Measurements from ENCODE around the gene ZFAND3.

ZFAND3 gene

GRCh38 chr6:38004908-38005307 is 185.4 kb downstream of the ZFAND3 start:
- DNase-seq, result no peak

GRCh38 chr6:38011937-38012336 is 192.4 kb downstream of the ZFAND3 start:
- Histone ChIP-seq H3K36me3 (ENCODE audit: control insufficient read depth, insufficient read depth, low read length) (no peaks in the 10 kb centered on the region), H3K4me1 (ENCODE audit: control insufficient read depth, insufficient read depth, low read length, poor library complexity, severe bottlenecking) (no peaks in the 10 kb centered on the region), H3K27me3 (replicated peaks; ENCODE audit: control insufficient read depth, insufficient read depth, low read length, poor library complexity, severe bottlenecking) (no peaks in the 10 kb centered on the region), H3K9me3 (ENCODE audit: control insufficient read depth, low read length) (peaks cover 6% of the 10 kb centered on the region), H3K27ac (ENCODE audit: insufficient read depth, low read length, poor library complexity, severe bottlenecking) (no peak overlapping the region), H3K4me3 (ENCODE audit: insufficient read depth, low read depth, low read length, poor library complexity, severe bottlenecking) (no peak overlapping the region)
- DNase-seq, result no peak

More at GRCh38 chr6:38004908-38005307, 185.4 kb downstream of the ZFAND3 start:
- no peaks in the 10 kb centered on the region for H3K36me3 ChIP-seq (ENCODE audit: control insufficient read depth, insufficient read depth, low read length)
- no peaks in the 10 kb centered on the region for H3K27me3 ChIP-seq (replicated peaks; ENCODE audit: control insufficient read depth, insufficient read depth, low read length, poor library complexity, severe bottlenecking)
- H3K9me3 ChIP-seq (ENCODE audit: control insufficient read depth, low read length), result peaks cover under 1% of the 10 kb centered on the region
- no peaks in the 10 kb centered on the region for H3K4me1 ChIP-seq (ENCODE audit: control insufficient read depth, insufficient read depth, low read length, poor library complexity, severe bottlenecking)
- no peak overlapping the region for H3K4me3 ChIP-seq (ENCODE audit: insufficient read depth, low read depth, low read length, poor library complexity, severe bottlenecking)
- H3K27ac ChIP-seq (ENCODE audit: insufficient read depth, low read length, poor library complexity, severe bottlenecking), result no peak overlapping the region

DNA sequence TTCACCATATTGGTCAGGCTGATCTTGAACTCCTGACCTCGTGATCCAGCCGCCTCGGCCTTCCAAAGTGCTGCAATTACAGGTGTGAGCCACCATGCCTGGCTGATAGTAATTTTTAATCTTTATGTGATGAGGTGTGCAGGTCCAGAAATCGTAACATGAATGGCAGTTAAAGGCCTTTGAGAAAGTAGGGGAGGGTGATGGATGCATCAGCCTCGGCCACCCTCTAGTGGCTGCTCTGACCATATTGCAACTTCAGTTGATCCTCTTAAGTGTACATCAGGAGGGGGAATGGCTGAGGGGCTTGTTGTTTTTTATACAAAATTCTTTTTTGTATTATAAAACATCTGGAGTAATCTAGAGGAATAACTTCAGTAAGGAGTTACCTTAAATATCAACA is 193.0 kb downstream of the ZFAND3 start:
- no peak for DNase-seq

GRCh38 chr6:38015341-38015740 is 195.8 kb downstream of the ZFAND3 start:
- DNase-seq, result no peak
- Histone ChIP-seq H3K9me3 (ENCODE audit: control insufficient read depth, low read length) (peaks cover under 1% of the 10 kb centered on the region), H3K36me3 (ENCODE audit: control insufficient read depth, insufficient read depth, low read length) (no peaks in the 10 kb centered on the region), H3K27me3 (replicated peaks; ENCODE audit: control insufficient read depth, insufficient read depth, low read length, poor library complexity, severe bottlenecking) (no peaks in the 10 kb centered on the region), H3K4me3 (ENCODE audit: insufficient read depth, low read depth, low read length, poor library complexity, severe bottlenecking) (no peak overlapping the region), H3K4me1 (ENCODE audit: control insufficient read depth, insufficient read depth, low read length, poor library complexity, severe bottlenecking) (no peaks in the 10 kb centered on the region), H3K27ac (ENCODE audit: insufficient read depth, low read length, poor library complexity, severe bottlenecking) (no peak overlapping the region)

More for the DNA sequence above, 193.0 kb downstream of the ZFAND3 start:
- no peaks in the 10 kb centered on the region for H3K4me1 ChIP-seq (ENCODE audit: control insufficient read depth, insufficient read depth, low read length, poor library complexity, severe bottlenecking)
- no peaks in the 10 kb centered on the region for H3K36me3 ChIP-seq (ENCODE audit: control insufficient read depth, insufficient read depth, low read length)
- H3K9me3 ChIP-seq (ENCODE audit: control insufficient read depth, low read length), result peaks cover 6% of the 10 kb centered on the region
- no peak overlapping the region for H3K27ac ChIP-seq (ENCODE audit: insufficient read depth, low read length, poor library complexity, severe bottlenecking)
- no peak overlapping the region for H3K4me3 ChIP-seq (ENCODE audit: insufficient read depth, low read depth, low read length, poor library complexity, severe bottlenecking)
- no peaks in the 10 kb centered on the region for H3K27me3 ChIP-seq (replicated peaks; ENCODE audit: control insufficient read depth, insufficient read depth, low read length, poor library complexity, severe bottlenecking)

GRCh38 chr6:38016824-38017223 is 197.3 kb downstream of the ZFAND3 start:
- Histone ChIP-seq H3K27ac (ENCODE audit: insufficient read depth, low read length, poor library complexity, severe bottlenecking) (no peak overlapping the region), H3K36me3 (ENCODE audit: control insufficient read depth, insufficient read depth, low read length) (no peaks in the 10 kb centered on the region), H3K27me3 (replicated peaks; ENCODE audit: control insufficient read depth, insufficient read depth, low read length, poor library complexity, severe bottlenecking) (no peaks in the 10 kb centered on the region), H3K4me1 (ENCODE audit: control insufficient read depth, insufficient read depth, low read length, poor library complexity, severe bottlenecking) (no peaks in the 10 kb centered on the region), H3K9me3 (ENCODE audit: control insufficient read depth, low read length) (no peaks in the 10 kb centered on the region), H3K4me3 (ENCODE audit: insufficient read depth, low read depth, low read length, poor library complexity, severe bottlenecking) (no peak overlapping the region)
- no peak for DNase-seq

DNA sequence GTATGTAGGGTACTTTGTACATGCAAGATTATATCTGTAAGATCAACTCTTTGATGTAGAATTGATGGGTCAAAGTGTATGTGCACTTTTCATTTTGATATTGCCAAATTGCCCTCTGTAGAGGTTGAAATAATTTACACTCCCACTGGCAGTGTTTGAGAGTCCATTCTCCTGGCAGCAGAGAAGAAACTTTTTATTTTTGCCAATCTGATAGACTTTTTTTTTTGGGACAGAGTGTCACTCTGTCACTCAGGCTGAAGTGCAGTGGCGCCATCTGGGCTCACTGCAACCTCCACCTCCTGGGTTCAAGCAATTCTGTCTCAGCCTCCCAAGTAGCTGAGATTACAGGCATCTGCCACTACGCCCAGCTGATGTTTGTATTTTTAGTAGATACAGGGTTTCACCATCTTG is 199.2 kb downstream of the ZFAND3 start:
- Histone ChIP-seq H3K36me3 (ENCODE audit: control insufficient read depth, insufficient read depth, low read length) (no peaks in the 10 kb centered on the region), H3K4me3 (ENCODE audit: insufficient read depth, low read depth, low read length, poor library complexity, severe bottlenecking) (no peak overlapping the region), H3K27me3 (replicated peaks; ENCODE audit: control insufficient read depth, insufficient read depth, low read length, poor library complexity, severe bottlenecking) (no peaks in the 10 kb centered on the region), H3K9me3 (ENCODE audit: control insufficient read depth, low read length) (no peaks in the 10 kb centered on the region), H3K27ac (ENCODE audit: insufficient read depth, low read length, poor library complexity, severe bottlenecking) (no peak overlapping the region), H3K4me1 (ENCODE audit: control insufficient read depth, insufficient read depth, low read length, poor library complexity, severe bottlenecking) (no peaks in the 10 kb centered on the region)
- no peak for DNase-seq

DNA sequence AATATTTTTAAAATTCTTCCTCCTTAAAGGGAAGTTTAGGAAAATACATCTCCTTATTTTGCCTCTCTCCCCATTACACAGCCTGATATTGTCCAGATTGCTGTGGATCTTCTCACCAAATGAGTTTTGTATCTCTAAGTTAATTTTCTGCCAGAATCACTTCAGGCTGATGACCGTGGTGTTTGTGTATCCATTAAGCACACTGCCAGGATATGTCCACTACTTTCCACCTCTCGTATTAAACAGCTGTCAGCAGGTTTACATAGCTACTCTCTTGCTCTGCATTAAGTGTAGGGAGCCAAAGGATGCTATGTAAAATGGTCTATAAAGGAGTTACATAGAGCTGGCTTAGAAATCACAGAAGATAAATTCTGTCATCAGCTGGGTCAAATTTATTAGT is 201.1 kb downstream of the ZFAND3 start:
- Histone ChIP-seq H3K36me3 (ENCODE audit: control insufficient read depth, insufficient read depth, low read length) (no peaks in the 10 kb centered on the region), H3K27me3 (replicated peaks; ENCODE audit: control insufficient read depth, insufficient read depth, low read length, poor library complexity, severe bottlenecking) (no peaks in the 10 kb centered on the region), H3K4me1 (ENCODE audit: control insufficient read depth, insufficient read depth, low read length, poor library complexity, severe bottlenecking) (no peaks in the 10 kb centered on the region), H3K9me3 (ENCODE audit: control insufficient read depth, low read length) (no peaks in the 10 kb centered on the region), H3K27ac (ENCODE audit: insufficient read depth, low read length, poor library complexity, severe bottlenecking) (no peak overlapping the region), H3K4me3 (ENCODE audit: insufficient read depth, low read depth, low read length, poor library complexity, severe bottlenecking) (no peak overlapping the region)
- no peak for DNase-seq

DNA sequence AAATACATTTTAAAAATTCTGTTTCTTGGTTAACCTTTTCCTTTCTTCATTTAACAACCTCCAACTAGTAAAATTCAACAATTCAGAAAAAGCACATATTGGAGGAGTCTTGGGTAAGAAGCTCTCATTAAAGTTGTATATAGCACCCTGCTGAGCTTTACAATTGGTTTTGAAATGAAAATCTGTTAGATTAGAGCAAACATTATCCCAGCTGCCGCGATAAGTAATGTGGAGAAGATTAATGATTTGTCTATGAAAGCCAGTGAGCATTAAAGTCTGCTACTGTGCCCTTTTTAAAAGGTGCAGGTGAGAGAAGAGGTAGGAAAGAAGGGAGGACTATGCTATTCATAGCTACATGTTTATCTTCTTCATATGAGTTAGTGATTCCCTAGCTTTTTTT is 201.5 kb downstream of the ZFAND3 start:
- Histone ChIP-seq H3K27me3 (replicated peaks; ENCODE audit: control insufficient read depth, insufficient read depth, low read length, poor library complexity, severe bottlenecking) (no peaks in the 10 kb centered on the region), H3K4me1 (ENCODE audit: control insufficient read depth, insufficient read depth, low read length, poor library complexity, severe bottlenecking) (no peaks in the 10 kb centered on the region), H3K9me3 (ENCODE audit: control insufficient read depth, low read length) (no peaks in the 10 kb centered on the region), H3K36me3 (ENCODE audit: control insufficient read depth, insufficient read depth, low read length) (no peaks in the 10 kb centered on the region), H3K27ac (ENCODE audit: insufficient read depth, low read length, poor library complexity, severe bottlenecking) (no peak overlapping the region), H3K4me3 (ENCODE audit: insufficient read depth, low read depth, low read length, poor library complexity, severe bottlenecking) (no peak overlapping the region)
- no peak for DNase-seq

DNA sequence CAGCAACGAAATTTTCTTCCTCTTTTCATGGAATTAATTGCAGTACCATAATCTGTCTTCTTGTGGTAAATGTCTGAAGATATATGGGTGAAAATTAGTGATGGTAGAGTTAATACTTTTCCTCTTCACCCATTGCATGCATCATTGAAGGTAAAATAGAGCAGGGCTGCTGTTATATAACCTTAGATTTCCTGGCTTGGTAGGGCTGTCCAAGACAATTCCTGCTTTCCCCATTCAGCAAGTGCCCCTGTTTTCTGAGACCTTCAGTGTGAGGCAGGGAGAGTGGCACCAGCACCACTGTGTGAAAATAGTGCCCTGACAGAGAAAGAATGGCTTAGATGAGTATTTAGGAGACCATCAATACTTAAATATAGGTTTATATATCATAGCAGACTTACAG is 202.0 kb downstream of the ZFAND3 start:
- no peak for DNase-seq
- Histone ChIP-seq H3K36me3 (ENCODE audit: control insufficient read depth, insufficient read depth, low read length) (no peaks in the 10 kb centered on the region), H3K4me3 (ENCODE audit: insufficient read depth, low read depth, low read length, poor library complexity, severe bottlenecking) (no peak overlapping the region), H3K27ac (ENCODE audit: insufficient read depth, low read length, poor library complexity, severe bottlenecking) (no peak overlapping the region), H3K27me3 (replicated peaks; ENCODE audit: control insufficient read depth, insufficient read depth, low read length, poor library complexity, severe bottlenecking) (no peaks in the 10 kb centered on the region), H3K9me3 (ENCODE audit: control insufficient read depth, low read length) (no peaks in the 10 kb centered on the region), H3K4me1 (ENCODE audit: control insufficient read depth, insufficient read depth, low read length, poor library complexity, severe bottlenecking) (no peaks in the 10 kb centered on the region)

- Histone ChIP-seq H3K9me3 (ENCODE audit: control insufficient read depth, low read length) (no peaks in the 10 kb centered on the region), H3K4me1 (ENCODE audit: control insufficient read depth, insufficient read depth, low read length, poor library complexity, severe bottlenecking) (no peaks in the 10 kb centered on the region), H3K36me3 (ENCODE audit: control insufficient read depth, insufficient read depth, low read length) (no peaks in the 10 kb centered on the region), H3K27ac (ENCODE audit: insufficient read depth, low read length, poor library complexity, severe bottlenecking) (no peak overlapping the region), H3K4me3 (ENCODE audit: insufficient read depth, low read depth, low read length, poor library complexity, severe bottlenecking) (no peak overlapping the region), H3K27me3 (replicated peaks; ENCODE audit: control insufficient read depth, insufficient read depth, low read length, poor library complexity, severe bottlenecking) (no peaks in the 10 kb centered on the region)
- no peak for DNase-seq
Observed at GRCh38 chr6:38022688-38023087, 203.2 kb downstream of the ZFAND3 start.

GRCh38 chr6:38024908-38025307 is 205.4 kb downstream of the ZFAND3 start:
- Histone ChIP-seq H3K4me3 (ENCODE audit: insufficient read depth, low read depth, low read length, poor library complexity, severe bottlenecking) (no peak overlapping the region), H3K27ac (ENCODE audit: insufficient read depth, low read length, poor library complexity, severe bottlenecking) (no peak overlapping the region), H3K36me3 (ENCODE audit: control insufficient read depth, insufficient read depth, low read length) (no peaks in the 10 kb centered on the region), H3K4me1 (ENCODE audit: control insufficient read depth, insufficient read depth, low read length, poor library complexity, severe bottlenecking) (no peaks in the 10 kb centered on the region), H3K9me3 (ENCODE audit: control insufficient read depth, low read length) (no peaks in the 10 kb centered on the region), H3K27me3 (replicated peaks; ENCODE audit: control insufficient read depth, insufficient read depth, low read length, poor library complexity, severe bottlenecking) (no peaks in the 10 kb centered on the region)
- no peak for DNase-seq

All from effector memory CD4-positive, alpha-beta T cell (primary cell).